H1 (cell line): ENCODE results near the gene CHPF2. TPM values are rescaled to one million over a fixed set of nuclear protein-coding genes. Genes with fewer than 3 reads are reported as not detected.

Experiments used
- CTCF ChIA-PET: fragments of 300-600 bp; sonication (Branson Sonifier 250); formaldehyde crosslinking; loops from one replicate; lab custom pipeline; 2021; ENCODE audit not compliant: partially characterized antibody; lab: Charles Lee
- POLR2A ChIA-PET: fragments of 300-600 bp; sonication (Branson Sonifier 250); formaldehyde crosslinking; loops from one replicate; lab custom pipeline; 2021; ENCODE audit warnings: inconsistent platforms; ENCODE audit not compliant: partially characterized antibody; lab: Charles Lee
- DNase-seq, 2 experiments: peaks; one replicate each; pipeline versions ENCODE4 v3.0.0 to v3.0.0-alpha.2; 2010 to 2022; ENCODE audit warnings: low spot score in 2 of 2, low read depth in 1 of 2, mixed read lengths in 1 of 2
- FAIRE-seq: peaks from 2 replicates; lab custom pipeline; 2011; peaks lifted over from hg19 to GRCh38; lab: Jason Lieb, UNC
- H2AFZ ChIP-seq: 2 replicates; pipeline ENCODE4 v1.8.1; 2012; ENCODE audit warnings: low read length, inconsistent platforms
- H2AK5ac ChIP-seq: 2 replicates; pipeline ENCODE4 v1.6.1; 2013; ENCODE audit warnings: low read depth, low read length
- H2BK120ac ChIP-seq: replicated peaks from 2 replicates; pipeline ENCODE3; 2013; ENCODE audit warnings: low read depth, low read length, inconsistent platforms
- H2BK12ac ChIP-seq: 2 replicates; pipeline ENCODE4 v1.6.1; 2013; ENCODE audit warnings: low read depth, low read length
- H2BK15ac ChIP-seq: 2 replicates; pipeline ENCODE4 v1.6.1; 2013; ENCODE audit warnings: low read length
- H2BK20ac ChIP-seq: 2 replicates; pipeline ENCODE4 v1.6.1; 2013; ENCODE audit warnings: low read length
- H2BK5ac ChIP-seq: 2 replicates; pipeline ENCODE4 v1.6.1; 2013; ENCODE audit warnings: low read depth, low read length
- H3K14ac ChIP-seq: 2 replicates; pipeline ENCODE4 v1.6.1; 2013; ENCODE audit warnings: inconsistent platforms; ENCODE audit not compliant: insufficient read length
- H3K18ac ChIP-seq: 2 replicates; pipeline ENCODE4 v1.6.1; 2013; ENCODE audit warnings: low read length; ENCODE audit errors: extremely low read depth
- H3K23ac ChIP-seq: 2 replicates; pipeline ENCODE4 v1.6.1; 2013; ENCODE audit warnings: inconsistent platforms; ENCODE audit not compliant: insufficient read length
- H3K23me2 ChIP-seq: 2 replicates; pipeline ENCODE4 v1.6.1; 2013; ENCODE audit warnings: low read depth, low read length
- H3K27ac ChIP-seq: 2 replicates; pipeline ENCODE4 v1.6.1; 2011; ENCODE audit warnings: low read depth, low read length, inconsistent platforms
- H3K27me3 ChIP-seq, 4 experiments: replicated peaks in 1 of 4; 1 replicate in 1 of 4; 2 replicates in 3 of 4; pipeline versions ENCODE4 v1.6.1 to v1.8.1; 2011 to 2013; ENCODE audit warnings: low read length in 3 of 4, mild to moderate bottlenecking in 3 of 4, inconsistent platforms in 2 of 4, mixed read lengths in 2 of 4, moderate library complexity in 1 of 4; ENCODE audit not compliant: control insufficient read depth in 3 of 4, insufficient read depth in 3 of 4; ENCODE audit errors: extremely low read depth in 1 of 4
- H3K36me3 ChIP-seq, 4 experiments: 2 replicates each; pipeline versions ENCODE4 v1.6.1 to v1.8.1; 2011 to 2013; ENCODE audit warnings: mild to moderate bottlenecking in 4 of 4, low read length in 3 of 4, moderate library complexity in 2 of 4, control low read depth in 1 of 4, inconsistent platforms in 1 of 4; ENCODE audit not compliant: insufficient read depth in 4 of 4, control insufficient read depth in 2 of 4
- H3K4ac ChIP-seq: replicated peaks from 2 replicates; pipeline ENCODE3; 2013; ENCODE audit warnings: low read length, low read depth, mixed read lengths, inconsistent platforms; ENCODE audit not compliant: insufficient read length
- H3K4me1 ChIP-seq, 4 experiments: replicated peaks in 1 of 4; 1 replicate in 1 of 4; 2 replicates in 3 of 4; pipeline versions ENCODE4 v1.6.1 to v1.8.1; 2011 to 2013; ENCODE audit warnings: low read length in 3 of 4, inconsistent platforms in 2 of 4, mixed read lengths in 1 of 4; ENCODE audit not compliant: insufficient read depth in 4 of 4, control insufficient read depth in 3 of 4
- H3K4me2 ChIP-seq, 2 experiments: 2 replicates each; pipeline versions ENCODE4 v1.6.1 to v1.8.1; 2011 to 2013; ENCODE audit warnings: low read depth in 2 of 2, low read length in 2 of 2, control low read depth in 1 of 2, inconsistent platforms in 1 of 2, mild to moderate bottlenecking in 1 of 2; ENCODE audit not compliant: insufficient read depth in 1 of 2
- H3K4me3 ChIP-seq, 4 experiments: fragments of 200-600, 300-600 bp in 1 of 4; sonication (generic), shearing (Covaris generic), sonication (Bioruptor Twin) in 1 of 4; 2 replicates each; pipeline versions ENCODE4 v1.5.1 to v1.8.1; 2011 to 2016; ENCODE audit warnings: low read length in 4 of 4, low read depth in 3 of 4, control low read depth in 2 of 4, inconsistent platforms in 2 of 4, mild to moderate bottlenecking in 2 of 4, mixed read lengths in 1 of 4, moderate library complexity in 1 of 4; ENCODE audit not compliant: insufficient read depth in 2 of 4; ENCODE audit errors: extremely low read depth in 1 of 4
- H3K56ac ChIP-seq: replicated peaks from 2 replicates; pipeline ENCODE3; 2013; ENCODE audit warnings: low read depth, mild to moderate bottlenecking, mixed read lengths, low read length, inconsistent platforms; ENCODE audit not compliant: insufficient read length
- H3K79me1 ChIP-seq: 2 replicates; pipeline ENCODE4 v1.6.1; 2013; ENCODE audit warnings: low read depth, low read length, control low read depth
- H3K79me2 ChIP-seq, 2 experiments: 2 replicates each; pipeline versions ENCODE4 v1.6.1 to v1.8.1; 2012 to 2013; ENCODE audit warnings: low read length in 2 of 2, mild to moderate bottlenecking in 2 of 2, inconsistent platforms in 1 of 2; ENCODE audit not compliant: insufficient read depth in 2 of 2, control insufficient read depth in 1 of 2
- H3K9ac ChIP-seq, 4 experiments: replicated peaks in 1 of 4; 1 replicate in 1 of 4; 2 replicates in 3 of 4; pipeline versions ENCODE4 v1.6.1 to v1.8.1; 2011 to 2013; ENCODE audit warnings: low read depth in 3 of 4, low read length in 3 of 4, control low read depth in 2 of 4, mild to moderate bottlenecking in 2 of 4, moderate library complexity in 2 of 4, inconsistent platforms in 1 of 4; ENCODE audit errors: extremely low read depth in 1 of 4
- H3K9me3 ChIP-seq, 2 experiments: 2 replicates each; pipeline versions ENCODE4 v1.6.1 to v1.8.1; 2012 to 2013; ENCODE audit warnings: mild to moderate bottlenecking in 2 of 2, moderate library complexity in 2 of 2, control low read depth in 1 of 2, inconsistent platforms in 1 of 2, low read depth in 1 of 2, low read length in 1 of 2, mixed read lengths in 1 of 2; ENCODE audit not compliant: insufficient read depth in 2 of 2
- H4K20me1 ChIP-seq, 2 experiments: replicated peaks in 1 of 2; 2 replicates each; pipeline versions ENCODE3 to v1.8.1; 2011 to 2013; ENCODE audit warnings: inconsistent platforms in 2 of 2, low read length in 2 of 2, mild to moderate bottlenecking in 1 of 2; ENCODE audit not compliant: insufficient read depth in 2 of 2, control insufficient read depth in 1 of 2
- H4K5ac ChIP-seq: 2 replicates; pipeline ENCODE4 v1.6.1; 2013; ENCODE audit warnings: low read length, low read depth, mixed read lengths, inconsistent platforms; ENCODE audit not compliant: insufficient read length
- H4K8ac ChIP-seq: 2 replicates; pipeline ENCODE4 v1.8.0; 2013; ENCODE audit warnings: mild to moderate bottlenecking, moderate library complexity, low read length, inconsistent platforms; ENCODE audit not compliant: insufficient read depth; ENCODE audit errors: extremely low read depth
- H4K91ac ChIP-seq: replicated peaks from 2 replicates; pipeline ENCODE3; 2013; ENCODE audit warnings: low read length, mixed read lengths, inconsistent platforms; ENCODE audit not compliant: insufficient read length
- MAX ChIP-seq: IDR thresholded peaks from 2 replicates; pipeline ENCODE4 v1.6.1; 2012; ENCODE audit warnings: inconsistent platforms
- WGBS, 2 experiments: shearing (Covaris generic) in 1 of 2; methylation state at CpG; one replicate each; pipeline versions ENCODE4 v1.1.6 to v1.1.7; 2013 to 2015; ENCODE audit warnings: low lambda C conversion rate in 2 of 2, mixed read lengths in 2 of 2, inconsistent platforms in 1 of 2, low coverage in 1 of 2, missing lambda C conversion rate in 1 of 2; ENCODE audit not compliant: insufficient replicate concordance in 2 of 2, insufficient coverage in 1 of 2, insufficient read length in 1 of 2; ENCODE audit errors: extremely low coverage in 1 of 2, missing lambda C conversion rate in 1 of 2; 5-methylcytosine and 5-hydroxymethylcytosine counted together
- polyA plus RNA-seq, 7 experiments: library from polyadenylated mRNA; depleted of rRNA in 3 of 7; stranded (reverse) in 5 of 7; unstranded in 2 of 7; fragments of >200 nt in 5 of 7; fragments of 200-250 nt in 2 of 7; gene quantifications; 1 replicate in 5 of 7; 2 replicates in 1 of 7; 4 replicates in 1 of 7; pipeline versions ENCODE4 v1.2.1 to v1.2.3, GENCODE V29; 2011 to 2013; ENCODE audit warnings: missing spikeins in 2 of 7, mixed read lengths in 2 of 7
- total RNA-seq: library from RNA; stranded (reverse); fragmentation: NEBNext Ultra II Directional; extraction: Animal tissue kit (Norgen Biotek cat#: 25700); gene quantifications from 2 replicates; pipeline ENCODE4 v1.2.1, GENCODE V29; 2021

The CHPF2 gene
- total and polyA plus RNA-seq, 2 of the 8 experiments (the other 6 are each of a cell fraction or from before 2014, with no cell fraction given), result 14.4 to 20.6 TPM

- FAIRE-seq (no peak), DNase-seq (no peak)
- H4K5ac ChIP-seq, result no peak overlapping the region
- peaks cover 8 to 24% (median 11%) of the 10 kb centered on the region in 4 experiments; a peak in 7 of 8 replicates for H3K36me3 ChIP-seq
- no peak overlapping the region for H2AK5ac ChIP-seq
- no peak overlapping the region for H4K91ac ChIP-seq
- no peak overlapping the region for H3K18ac ChIP-seq
- H3K4me3 ChIP-seq, result no peak overlapping the region
- H3K4me1 ChIP-seq, result peaks cover 0 to 15% (median 10%) of the 10 kb centered on the region in 4 experiments; a peak in 6 of 7 replicates
- no peak overlapping the region for H2BK120ac ChIP-seq
- peaks cover 0 to 11% of the 10 kb centered on the region in 2 experiments for H4K20me1 ChIP-seq
- H3K23me2 ChIP-seq, result peaks cover under 1% of the 10 kb centered on the region; the same call in 1 of the 2 replicates
- no peak overlapping the region for H2BK20ac ChIP-seq
- H3K79me2 ChIP-seq, result peaks cover 0 to under 1% of the 10 kb centered on the region in 2 experiments; a peak in 1 of 4 replicates
- H3K14ac ChIP-seq, result no peak overlapping the region
- no peak overlapping the region for H3K56ac ChIP-seq
- CTCF ChIA-PET, result interaction anchor here (0.5 to 1.4 kb wide), 2 partner anchors 11 to 129 kb away, joined by 3 to 4 read pairs; no protein-coding TSS in a partner anchor
- H3K4ac ChIP-seq, result no peak overlapping the region
- no peak overlapping the region for H4K8ac ChIP-seq
- no peak overlapping the region for H3K4me2 ChIP-seq
- H2BK12ac ChIP-seq, result no peak overlapping the region
- no peak overlapping the region; the same call in 1 of the 2 replicates for H2BK5ac ChIP-seq
- H3K27ac ChIP-seq, result no peak overlapping the region
- H2BK15ac ChIP-seq, result no peak overlapping the region
- H3K9ac ChIP-seq, result no peak overlapping the region
- no peak overlapping the region for H2AFZ ChIP-seq
- POLR2A ChIA-PET, result interaction anchor here (0.7 to 5.7 kb wide), 2 partner anchors 9 to 12 kb away, joined by 3 to 22 read pairs; no protein-coding TSS in a partner anchor
- H3K79me1 ChIP-seq, result peaks cover 5% of the 10 kb centered on the region; the same call in 1 of the 2 replicates
- H3K23ac ChIP-seq, result no peak overlapping the region
- peaks cover 0 to 4% (median 3%) of the 10 kb centered on the region in 4 experiments; a peak in 5 of 7 replicates for H3K27me3 ChIP-seq
- WGBS, 2 experiments, result 84% methylated on average over 10 of the region's 11 CpGs; no CpG with 5 or more reads in 1 of the 2 experiments
- no peaks in the 10 kb centered on the region for H3K9me3 ChIP-seq
- no peak for TF ChIP-seq MAX
These were observed 7.7 kb downstream of the CHPF2 start for GRCh38 chr7:151239837-151240459.
